Subcutaneous abdominal adipose tissue (tissue), 5 donors: ENCODE data around the gene UQCC3.

Experiments
- H3K27ac ChIP-seq: one replicate; pipeline ENCODE4 v1.7.0; 2013; ENCODE audit warnings: low read depth, mild to moderate bottlenecking, inconsistent platforms, low read length, moderate library complexity
- H3K27me3 ChIP-seq, 5 donors: one replicate each; pipeline ENCODE4 v1.7.0; 2013; ENCODE audit warnings: low read length in 5 of 5, inconsistent platforms in 1 of 5; ENCODE audit not compliant: control insufficient read depth in 5 of 5, insufficient read depth in 4 of 5
- H3K36me3 ChIP-seq, 5 donors: one replicate each; pipeline ENCODE4 v1.7.0; 2013; ENCODE audit warnings: low read length in 5 of 5; ENCODE audit not compliant: control insufficient read depth in 5 of 5, insufficient read depth in 5 of 5
- H3K4me1 ChIP-seq, 5 donors: one replicate each; pipeline ENCODE4 v1.7.0; 2013; ENCODE audit warnings: low read length in 5 of 5, mild to moderate bottlenecking in 3 of 5, moderate library complexity in 1 of 5; ENCODE audit not compliant: control insufficient read depth in 5 of 5, insufficient read depth in 5 of 5
- H3K4me3 ChIP-seq, 5 donors: one replicate each; pipeline ENCODE4 v1.7.0; 2013; ENCODE audit warnings: low read length in 5 of 5, low read depth in 1 of 5
- H3K9ac ChIP-seq, 5 donors: one replicate each; pipeline ENCODE4 v1.7.0; 2013; ENCODE audit warnings: low read length in 5 of 5, mild to moderate bottlenecking in 4 of 5, moderate library complexity in 3 of 5
- H3K9me3 ChIP-seq, 5 donors: one replicate each; pipeline ENCODE4 v1.7.0; 2013; ENCODE audit warnings: low read length in 5 of 5; ENCODE audit not compliant: control insufficient read depth in 5 of 5
- donor health status: healthy.
- donor health status: healthy.
- donor health status: healthy.
- donor health status: healthy.
- donor health status: healthy.

Gene UQCC3

DNA sequence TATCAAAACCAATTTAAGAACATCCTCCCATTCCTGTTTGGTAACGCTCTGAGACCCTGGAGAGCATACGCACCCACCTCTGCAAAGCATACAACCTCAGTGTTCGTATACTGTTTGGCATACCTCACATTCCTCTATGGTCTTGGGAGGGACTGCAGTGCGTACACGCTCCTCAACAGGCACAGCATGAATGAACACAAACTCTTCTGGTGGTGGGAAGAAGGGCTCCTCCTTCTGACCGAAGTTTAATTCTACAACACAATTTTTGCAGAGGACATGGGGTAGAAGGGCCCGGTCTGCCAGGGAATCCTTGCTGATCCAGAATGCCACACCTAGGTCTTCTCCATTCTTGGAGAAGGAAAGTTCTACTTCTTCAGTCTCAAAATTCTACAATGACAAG, 50.5 kb downstream of the UQCC3 start:
- H3K9ac ChIP-seq, result no peak overlapping the region
- no peaks in the 10 kb centered on the region for H3K9me3 ChIP-seq
- peaks cover 44 to 76% (median 72%) of the 10 kb centered on the region in 5 donors for H3K36me3 ChIP-seq
- no peak overlapping the region for H3K27ac ChIP-seq
- peaks cover 10 to 33% (median 30%) of the 10 kb centered on the region in 5 donors for H3K4me1 ChIP-seq
- no peaks in the 10 kb centered on the region for H3K27me3 ChIP-seq
- H3K4me3 ChIP-seq, result no peak overlapping the region
